Measurements from ENCODE around the gene FOXL1.

FOXL1 gene

DNA sequence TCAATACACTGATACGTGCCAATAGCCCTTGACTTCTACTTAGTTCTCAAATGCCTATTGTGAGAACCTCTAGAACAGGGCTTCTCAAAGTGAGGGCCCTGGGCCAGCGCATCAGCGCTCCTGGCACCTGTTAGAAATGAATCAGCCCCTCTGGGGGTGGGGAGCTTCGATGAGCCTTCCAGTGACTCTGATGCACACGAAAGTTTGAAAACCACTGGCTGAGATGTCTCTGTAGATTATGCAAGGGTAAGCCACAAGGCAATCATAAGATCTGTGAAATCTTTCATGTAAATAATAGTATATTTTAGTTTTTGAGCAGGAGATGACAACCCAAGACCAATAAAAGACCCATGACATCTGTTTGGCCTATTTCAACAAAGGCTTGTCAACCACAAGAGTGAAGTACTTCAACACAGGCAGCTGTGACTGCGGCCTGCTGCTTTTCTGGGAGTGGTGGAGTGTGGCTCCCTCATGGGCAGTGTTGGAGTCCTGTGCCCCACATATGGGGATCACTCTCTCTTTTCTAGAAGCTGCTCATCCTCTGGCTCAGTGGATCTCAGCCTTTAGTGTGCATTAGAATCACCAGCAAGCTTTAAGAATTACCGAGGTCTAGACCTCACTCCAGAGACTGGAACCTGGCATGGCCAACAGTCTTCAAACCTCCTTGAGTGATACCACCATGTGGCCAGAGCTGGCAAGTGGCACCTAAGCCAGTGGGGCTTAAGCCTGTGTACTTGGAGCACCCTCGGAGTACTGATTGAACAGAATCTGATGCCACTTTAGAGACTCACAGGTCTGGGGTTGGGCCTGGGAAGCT is 29.1 kb upstream of the FOXL1 start:
- no peak for DNase-seq (ENCODE audit: low read depth)

DNA sequence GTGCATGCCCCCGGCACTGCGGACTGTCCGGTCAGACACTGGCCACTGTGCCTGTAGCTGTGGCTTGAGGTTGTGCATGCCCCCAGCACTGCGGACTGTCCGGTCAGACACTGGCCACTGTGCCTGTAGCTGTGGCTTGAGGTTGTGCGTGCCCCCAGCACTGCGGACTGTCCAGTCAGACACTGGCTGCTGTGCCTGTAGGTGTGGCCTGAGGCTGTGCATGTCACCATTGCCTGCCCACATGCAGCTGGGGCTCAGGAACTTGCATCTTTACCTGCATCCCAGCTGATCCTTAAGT is 28.5 kb upstream of the FOXL1 start:
- DNase-seq (ENCODE audit: low read depth), result no peak

DNA sequence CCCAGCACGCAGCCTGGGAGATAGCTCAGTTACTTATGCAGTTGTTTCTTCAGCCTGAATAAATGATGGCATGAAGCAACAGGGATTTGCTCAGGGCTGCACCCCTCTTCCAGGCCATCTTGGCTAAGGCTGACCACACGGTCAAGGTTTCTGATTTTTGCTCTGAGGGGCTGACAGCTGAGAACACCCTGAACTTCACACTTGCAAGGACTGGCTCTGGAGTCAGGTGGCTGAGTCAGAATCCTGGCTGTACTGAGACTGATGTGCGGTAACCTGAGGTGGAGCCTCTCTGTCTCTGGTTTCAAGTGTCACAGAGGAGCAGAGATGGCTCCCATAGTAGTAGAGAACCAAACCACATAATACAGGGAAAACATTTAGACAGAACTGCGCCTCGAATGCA is 28.1 kb upstream of the FOXL1 start:
- DNase-seq (ENCODE audit: low read depth), result no peak

DNA sequence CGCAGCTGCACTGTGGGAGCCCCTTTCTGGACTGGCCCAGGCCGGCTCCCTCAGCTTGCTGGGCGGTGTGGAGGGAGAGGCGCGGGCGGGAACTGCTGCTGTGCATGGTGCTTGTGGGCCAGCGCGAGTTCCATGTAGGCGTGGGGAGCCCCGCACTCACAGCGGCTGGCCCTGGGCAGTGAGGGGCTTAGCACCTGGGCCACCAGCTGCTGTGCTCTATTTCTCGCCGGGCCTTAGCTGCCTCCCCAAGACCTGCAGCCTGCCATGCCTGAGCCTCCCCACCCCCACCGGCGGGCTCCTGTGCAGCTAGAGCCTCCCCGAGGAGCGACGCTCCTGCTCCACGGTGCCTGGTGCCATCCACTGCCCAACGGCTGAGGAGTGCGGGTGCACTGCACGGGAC is 25.0 kb upstream of the FOXL1 start:
- DNase-seq (ENCODE audit: low read depth), result no peak

DNA sequence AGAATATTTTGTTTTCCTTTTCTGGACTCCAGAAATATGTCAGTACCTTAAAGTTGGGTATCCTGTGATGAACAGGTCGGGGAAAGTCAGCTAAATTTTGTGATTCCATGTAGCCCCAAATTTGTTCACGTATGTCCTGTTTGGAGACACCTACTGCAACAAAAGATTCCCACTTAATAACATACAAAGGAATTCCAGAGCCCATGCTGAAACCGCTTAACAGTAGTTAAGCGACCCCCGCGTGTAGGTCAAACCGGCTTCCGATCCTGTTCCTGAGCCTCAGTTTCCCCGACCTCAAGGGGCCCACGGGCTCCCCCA is 23.8 kb upstream of the FOXL1 start:
- DNase-seq (ENCODE audit: low read depth), result no peak

DNA sequence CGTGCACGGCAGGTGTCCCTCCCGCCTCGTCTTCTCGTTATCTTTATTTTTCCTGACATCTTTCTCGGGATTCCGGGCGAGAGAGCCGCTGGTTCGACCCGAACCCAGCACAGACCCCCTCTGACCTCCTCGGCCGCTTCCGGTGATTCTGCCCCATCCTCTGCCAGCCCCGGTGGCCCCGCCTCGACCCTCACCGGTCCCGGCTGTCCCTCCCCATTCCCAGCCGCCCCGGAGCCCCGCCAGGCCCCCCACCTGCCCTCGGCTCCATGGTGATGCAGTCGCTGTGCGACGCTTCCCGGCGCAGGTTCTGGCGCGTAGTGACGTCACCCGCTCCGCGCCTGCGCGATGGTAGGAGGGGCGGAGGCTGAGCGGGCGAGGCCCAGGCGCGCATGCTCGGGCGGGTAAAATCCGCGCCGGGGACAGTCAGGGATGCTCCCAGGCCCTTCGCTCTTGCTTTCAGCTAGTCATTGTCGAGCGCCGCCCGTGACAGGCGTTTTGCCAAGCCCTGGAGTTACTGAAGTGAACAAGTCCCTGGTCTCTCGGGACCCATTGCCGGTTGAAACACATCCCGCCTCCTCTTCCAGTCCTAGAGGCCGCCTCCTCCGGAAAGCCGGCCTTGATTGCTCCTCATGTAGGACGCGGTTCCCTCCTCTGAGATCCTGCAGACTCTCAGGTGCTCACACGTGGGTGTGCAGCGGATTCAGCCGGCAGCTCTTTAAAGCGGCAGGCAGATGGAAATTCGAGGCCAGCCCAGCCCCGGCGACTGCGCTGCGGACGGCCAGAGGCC is 23.2 kb upstream of the FOXL1 start, which contains the start of gene MTHFSD:
TSS of gene MTHFSD (minus strand) at position 319 of the 787 bp plus-strand sequence. CDS start at position 268, 51 bp downstream.
- DNase-seq (ENCODE audit: low read depth), result peak; percentile 93

DNA sequence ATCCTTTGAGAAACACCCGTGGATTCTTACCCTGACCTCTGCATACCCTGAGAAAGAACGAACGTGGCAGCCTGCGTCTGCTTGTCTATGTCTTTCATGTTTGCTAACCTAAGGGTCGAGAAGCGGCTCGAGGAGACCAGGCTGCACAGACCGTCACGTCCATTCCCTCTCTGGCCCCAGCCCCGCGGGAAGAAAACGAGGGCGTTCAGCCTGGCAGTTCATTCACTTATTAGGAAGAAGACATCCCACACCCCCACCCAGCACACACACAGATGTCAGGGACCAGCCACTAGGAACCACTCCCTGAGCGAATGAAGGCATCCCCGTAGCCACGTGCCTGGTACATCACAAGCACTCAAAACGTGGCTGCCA is 22.7 kb upstream of the FOXL1 start:
- DNase-seq (ENCODE audit: low read depth), result no peak

DNA sequence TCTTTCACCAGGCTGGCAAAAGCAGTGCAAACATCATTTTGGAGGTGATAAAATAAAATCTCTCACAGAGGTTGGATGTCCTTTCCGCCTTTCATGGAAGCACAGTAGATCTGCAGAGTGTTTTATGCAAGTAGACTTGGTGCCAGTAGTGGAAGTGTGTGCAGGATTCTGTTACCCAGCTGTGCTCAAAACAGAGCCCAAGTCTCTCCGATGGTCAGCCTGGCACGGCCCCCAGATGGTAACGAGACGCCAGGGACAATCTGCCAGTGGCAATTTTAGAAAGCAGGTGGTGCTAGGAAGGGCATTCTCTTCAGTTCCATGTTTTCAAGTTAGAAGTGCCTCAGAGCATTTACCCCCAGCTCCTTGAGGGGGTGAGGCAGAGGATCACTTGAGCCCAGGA is 21.8 kb upstream of the FOXL1 start:
- no peak for DNase-seq (ENCODE audit: low read depth)

DNA sequence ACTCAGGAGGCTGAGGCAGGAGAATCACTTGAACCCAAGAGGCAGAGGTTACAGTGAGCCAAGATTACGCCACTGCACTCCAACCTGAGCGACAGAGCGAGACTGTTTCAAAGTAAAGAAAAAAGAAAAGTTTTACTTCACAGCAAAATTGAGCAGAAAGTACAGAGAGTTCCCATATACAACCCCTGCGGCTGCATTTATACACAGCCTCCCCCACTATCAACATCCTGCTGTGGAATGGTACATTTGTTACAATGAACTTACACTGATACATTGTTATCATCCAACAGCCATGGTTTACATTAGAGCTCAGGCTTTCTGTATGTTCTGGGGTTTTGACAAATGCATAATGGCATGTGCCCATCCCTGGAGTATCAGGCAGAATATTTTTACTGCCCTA is 20.8 kb upstream of the FOXL1 start:
- DNase-seq (ENCODE audit: low read depth), result no peak

DNA sequence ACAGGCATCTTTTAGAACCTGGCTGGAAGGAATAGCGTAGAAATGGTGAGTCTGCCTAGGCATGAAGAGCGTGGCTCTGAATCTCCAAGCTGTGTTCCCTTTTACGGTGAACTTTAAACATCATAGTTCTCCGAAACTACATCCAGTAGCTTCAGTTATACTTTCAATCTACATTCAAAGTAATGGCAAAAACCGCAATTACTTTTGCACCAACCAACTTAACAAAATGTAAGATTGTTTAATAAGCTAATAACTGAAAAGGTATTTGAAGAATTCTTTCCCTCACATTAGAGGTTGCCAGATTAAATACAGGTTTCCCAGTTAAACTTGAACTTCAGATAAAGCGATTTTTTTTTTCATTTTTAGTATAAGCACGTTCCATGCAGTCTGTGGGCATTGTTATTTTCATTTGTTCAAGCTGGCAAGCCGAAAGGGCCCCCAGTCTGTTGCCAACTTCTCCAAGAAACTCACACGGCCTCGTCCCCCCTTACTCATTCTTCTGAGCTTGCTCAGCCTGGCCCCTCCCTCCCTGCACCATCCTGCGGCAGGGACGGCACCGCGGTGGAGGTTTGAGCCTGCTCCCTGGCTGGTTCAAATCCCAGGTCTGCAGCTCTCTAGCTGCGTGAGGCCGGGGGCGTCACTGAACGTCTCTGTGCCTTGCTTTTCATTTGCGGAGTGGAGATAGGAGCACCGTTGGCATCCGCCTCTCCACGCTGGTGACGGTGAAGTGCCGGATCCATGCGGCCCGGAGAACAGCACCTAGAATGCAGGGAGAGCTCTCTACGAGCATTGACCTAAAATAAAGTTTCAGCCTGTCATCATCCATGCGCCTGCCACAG is 19.8 kb upstream of the FOXL1 start:
- DNase-seq (ENCODE audit: low read depth), result no peak

DNA sequence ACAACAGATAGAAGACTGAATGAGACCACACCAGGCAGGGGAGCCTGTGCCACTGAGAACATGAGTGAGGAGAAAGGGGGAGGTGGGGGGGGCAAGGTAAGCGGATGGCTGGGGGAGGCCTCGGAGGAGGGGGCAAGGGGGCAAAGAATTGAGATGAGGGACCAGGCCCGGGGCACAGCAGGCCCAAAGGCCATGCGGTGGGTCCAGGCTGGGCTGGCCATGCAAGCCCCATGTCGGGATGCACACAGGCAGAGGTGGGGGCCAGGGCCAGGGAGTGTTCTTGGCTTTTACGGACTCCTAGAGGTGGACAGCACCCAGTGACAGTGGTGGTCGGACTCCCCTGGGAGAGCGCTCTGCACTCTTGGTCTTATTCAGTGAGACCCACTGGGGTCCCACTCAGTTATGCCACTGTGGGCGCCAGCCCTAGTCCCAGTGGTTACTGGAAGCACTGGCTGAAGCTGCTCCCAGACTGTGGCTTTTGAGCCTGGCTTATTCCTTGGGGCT is 18.5 kb upstream of the FOXL1 start:
- no peak for DNase-seq (ENCODE audit: low read depth)

DNA sequence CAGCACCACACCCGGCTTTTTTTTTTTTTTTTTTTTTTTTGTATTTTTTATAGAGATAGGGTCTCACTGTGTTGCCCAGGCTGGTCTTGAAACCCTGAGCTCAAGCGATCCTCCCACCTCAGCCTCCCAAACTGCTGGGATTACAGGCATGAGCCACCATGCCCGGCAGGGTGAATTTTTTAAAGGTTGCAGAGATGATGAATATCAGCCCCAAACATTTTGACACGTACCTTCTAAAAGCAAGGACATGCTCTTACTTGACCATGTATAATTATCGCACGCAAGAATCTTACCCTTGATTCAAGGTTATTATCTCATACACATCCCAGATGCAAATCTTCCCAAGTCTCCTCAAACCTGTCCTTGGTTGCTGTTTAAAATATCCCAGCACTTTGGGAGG is 16.0 kb upstream of the FOXL1 start:
- no peak for DNase-seq (ENCODE audit: low read depth)

DNA sequence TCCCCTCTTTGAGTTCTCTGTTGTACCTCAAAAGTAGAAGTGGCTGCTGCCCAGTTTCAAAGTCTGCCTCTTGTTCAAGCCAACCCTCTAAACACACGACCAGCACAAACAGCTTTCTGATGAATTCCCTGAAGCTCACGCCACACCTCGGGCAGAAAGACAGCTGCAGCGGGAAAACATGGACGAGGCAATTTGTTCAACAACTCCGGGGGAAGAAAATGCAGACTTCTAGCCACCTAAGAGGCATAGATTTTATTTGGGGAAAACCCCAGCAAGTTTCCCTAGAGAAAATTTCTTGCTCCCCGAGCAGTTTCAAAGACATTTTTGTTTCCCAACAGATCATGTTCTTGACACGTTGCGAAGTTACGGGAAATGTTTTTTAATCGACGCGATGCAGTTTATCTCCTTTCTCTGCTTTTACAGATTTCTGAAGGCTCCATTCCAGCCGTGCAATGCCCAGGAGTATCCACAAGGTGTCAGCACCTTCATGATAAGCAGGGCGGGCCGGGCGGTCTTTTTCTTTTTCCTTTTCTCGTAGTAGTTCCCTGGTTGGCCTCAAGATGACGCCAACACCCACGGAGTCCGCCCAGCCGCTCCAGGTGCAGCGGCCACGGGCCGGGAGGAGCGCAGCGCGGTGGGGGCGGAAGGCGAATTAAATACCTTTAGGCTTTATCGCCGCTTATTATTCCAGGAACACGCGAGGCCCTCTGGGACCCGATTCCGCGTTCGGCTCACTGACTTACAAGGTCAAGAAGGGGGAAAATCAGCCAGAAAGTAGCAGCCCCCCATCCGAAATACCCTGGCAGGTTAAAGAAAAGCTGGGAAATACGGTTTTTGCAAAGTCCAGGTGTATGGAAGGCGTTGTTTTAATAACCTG is 14.6 kb upstream of the FOXL1 start:
- peak; percentile 80 for DNase-seq (ENCODE audit: low read depth)

DNA sequence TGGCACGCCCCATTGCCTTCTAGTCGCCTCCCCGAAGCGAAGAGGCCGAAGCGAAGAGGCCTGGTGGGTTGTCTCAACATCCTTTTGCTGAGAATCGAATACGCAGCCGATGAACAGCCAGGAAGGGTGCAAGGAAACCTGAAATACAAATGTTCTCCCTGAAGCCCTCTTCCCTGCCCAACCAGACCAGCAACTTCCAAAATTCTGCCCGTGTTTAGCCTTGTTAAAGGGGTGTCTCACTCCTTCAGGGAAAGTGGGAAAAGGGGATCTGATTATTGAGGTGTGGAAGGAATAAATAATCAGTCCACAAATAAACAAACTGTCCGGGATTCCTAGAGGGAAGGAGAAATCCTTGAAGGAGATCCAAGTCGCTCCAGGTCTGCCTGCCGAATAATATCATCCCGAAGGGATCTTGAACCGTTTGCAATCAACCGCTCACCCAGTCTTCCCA is 13.1 kb upstream of the FOXL1 start:
- no peak for DNase-seq (ENCODE audit: low read depth)

DNA sequence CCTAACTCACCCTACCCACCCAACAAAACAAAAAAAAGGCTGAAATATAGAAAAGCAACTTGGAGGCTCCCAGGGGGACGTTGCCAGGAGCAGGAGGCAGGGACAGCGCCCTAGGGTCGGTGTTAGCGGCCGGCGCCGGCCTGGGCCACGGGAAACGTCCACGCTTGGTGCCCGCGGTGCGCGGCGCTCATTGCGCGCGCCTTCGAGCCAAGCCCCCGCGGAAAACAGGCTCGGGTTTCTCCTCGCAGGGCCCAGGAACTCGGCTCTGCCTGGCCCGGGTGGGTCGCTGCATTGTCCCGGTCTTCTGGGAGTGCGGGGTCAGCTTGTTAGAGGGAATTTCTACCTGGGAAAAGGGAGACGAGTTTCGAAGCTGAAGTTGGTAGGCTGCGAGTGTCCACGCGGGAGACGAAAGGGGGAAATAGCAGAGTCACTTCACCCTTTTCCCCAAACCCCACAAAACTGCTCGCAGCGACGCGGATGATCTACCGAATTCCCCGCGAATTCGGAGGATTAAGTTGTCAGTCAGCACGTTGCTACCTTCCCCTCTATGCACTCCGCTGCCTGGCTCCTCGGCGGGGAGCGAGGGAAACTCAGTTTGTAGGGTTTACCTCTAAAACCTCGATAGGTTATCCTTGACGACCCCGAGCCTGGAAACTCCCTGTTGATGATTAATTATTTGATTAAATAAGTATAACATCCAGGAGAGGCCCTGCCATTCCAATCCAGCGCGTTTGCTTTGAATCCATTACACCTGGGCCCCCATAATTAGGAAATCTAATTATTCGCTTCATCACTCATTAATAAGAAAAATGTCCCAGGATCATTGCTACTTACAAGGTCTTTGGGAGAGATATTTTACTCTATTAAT is 12.5 kb upstream of the FOXL1 start:
- DNase-seq (ENCODE audit: low read depth), result no peak

DNA sequence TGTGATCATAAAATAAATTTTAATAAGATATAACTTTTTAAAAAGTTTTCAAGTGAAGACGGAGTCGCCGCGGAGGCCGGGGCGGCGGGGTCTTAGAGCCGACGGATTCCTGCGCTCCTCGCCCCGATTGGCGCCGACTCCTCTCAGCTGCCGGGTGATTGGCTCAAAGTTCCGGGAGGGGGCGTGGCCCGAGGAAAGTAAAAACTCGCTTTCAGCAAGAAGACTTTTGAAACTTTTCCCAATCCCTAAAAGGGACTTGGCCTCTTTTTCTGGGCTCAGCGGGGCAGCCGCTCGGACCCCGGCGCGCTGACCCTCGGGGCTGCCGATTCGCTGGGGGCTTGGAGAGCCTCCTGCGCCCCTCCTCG is 11.8 kb upstream of the FOXL1 start, which contains the start of gene FOXC2:
TSS of gene FOXC2 (plus strand) at position 229 of the 365 bp plus-strand sequence. CDS start 507 bp downstream, outside the sequence.
- peak; percentile 26 for DNase-seq (ENCODE audit: low read depth)

DNA sequence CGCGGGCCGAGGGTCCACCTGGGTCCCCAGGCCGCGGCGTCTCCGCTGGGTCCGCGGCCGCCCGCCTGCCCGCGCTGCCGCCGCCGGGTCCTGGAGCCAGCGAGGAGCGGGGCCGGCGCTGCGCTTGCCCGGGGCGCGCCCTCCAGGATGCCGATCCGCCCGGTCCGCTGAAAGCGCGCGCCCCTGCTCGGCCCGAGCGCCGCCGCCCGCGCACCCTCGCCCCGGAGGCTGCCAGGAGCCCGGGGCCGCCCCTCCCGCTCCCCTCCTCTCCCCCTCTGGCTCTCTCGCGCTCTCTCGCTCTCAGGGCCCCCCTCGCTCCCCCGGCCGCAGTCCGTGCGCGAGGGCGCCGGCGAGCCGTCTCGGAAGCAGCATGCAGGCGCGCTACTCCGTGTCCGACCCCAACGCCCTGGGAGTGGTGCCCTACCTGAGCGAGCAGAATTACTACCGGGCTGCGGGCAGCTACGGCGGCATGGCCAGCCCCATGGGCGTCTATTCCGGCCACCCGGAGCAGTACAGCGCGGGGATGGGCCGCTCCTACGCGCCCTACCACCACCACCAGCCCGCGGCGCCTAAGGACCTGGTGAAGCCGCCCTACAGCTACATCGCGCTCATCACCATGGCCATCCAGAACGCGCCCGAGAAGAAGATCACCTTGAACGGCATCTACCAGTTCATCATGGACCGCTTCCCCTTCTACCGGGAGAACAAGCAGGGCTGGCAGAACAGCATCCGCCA is 11.2 kb upstream of the FOXL1 start:
- no peak for DNase-seq (ENCODE audit: low read depth)

DNA sequence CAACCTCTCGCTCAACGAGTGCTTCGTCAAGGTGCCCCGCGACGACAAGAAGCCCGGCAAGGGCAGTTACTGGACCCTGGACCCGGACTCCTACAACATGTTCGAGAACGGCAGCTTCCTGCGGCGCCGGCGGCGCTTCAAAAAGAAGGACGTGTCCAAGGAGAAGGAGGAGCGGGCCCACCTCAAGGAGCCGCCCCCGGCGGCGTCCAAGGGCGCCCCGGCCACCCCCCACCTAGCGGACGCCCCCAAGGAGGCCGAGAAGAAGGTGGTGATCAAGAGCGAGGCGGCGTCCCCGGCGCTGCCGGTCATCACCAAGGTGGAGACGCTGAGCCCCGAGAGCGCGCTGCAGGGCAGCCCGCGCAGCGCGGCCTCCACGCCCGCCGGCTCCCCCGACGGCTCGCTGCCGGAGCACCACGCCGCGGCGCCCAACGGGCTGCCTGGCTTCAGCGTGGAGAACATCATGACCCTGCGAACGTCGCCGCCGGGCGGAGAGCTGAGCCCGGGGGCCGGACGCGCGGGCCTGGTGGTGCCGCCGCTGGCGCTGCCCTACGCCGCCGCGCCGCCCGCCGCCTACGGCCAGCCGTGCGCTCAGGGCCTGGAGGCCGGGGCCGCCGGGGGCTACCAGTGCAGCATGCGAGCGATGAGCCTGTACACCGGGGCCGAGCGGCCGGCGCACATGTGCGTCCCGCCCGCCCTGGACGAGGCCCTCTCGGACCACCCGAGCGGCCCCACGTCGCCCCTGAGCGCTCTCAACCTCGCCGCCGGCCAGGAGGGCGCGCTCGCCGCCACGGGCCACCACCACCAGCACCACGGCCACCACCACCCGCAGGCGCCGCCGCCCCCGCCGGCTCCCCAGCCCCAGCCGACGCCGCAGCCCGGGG is 10.4 kb upstream of the FOXL1 start:
- DNase-seq (ENCODE audit: low read depth), result no peak

All from T follicular helper cell (primary cell).